Colonic mucosa (tissue), 4 donors: ENCODE results near the gene THSD7A. TPM values are rescaled to one million over a fixed set of nuclear protein-coding genes. Genes with fewer than 3 reads are reported as not detected.

Experiments used
- DNase-seq: peaks from one replicate; pipeline ENCODE4 v3.0.0-alpha.2; 2020
- H3K27ac ChIP-seq: fragments of 200-600 bp; one replicate; pipeline ENCODE4 v1.8.0; 2021
- H3K27me3 ChIP-seq: fragments of 200-600 bp; one replicate; pipeline ENCODE4 v1.8.0; 2021
- H3K36me3 ChIP-seq: fragments of 200-600 bp; one replicate; pipeline ENCODE4 v1.8.0; 2021
- H3K4me1 ChIP-seq: fragments of 200-600 bp; one replicate; pipeline ENCODE4 v1.8.0; 2021; ENCODE audit warnings: mild to moderate bottlenecking
- H3K4me3 ChIP-seq: fragments of 200-600 bp; one replicate; pipeline ENCODE4 v1.8.0; 2021
- H3K9ac ChIP-seq, 2 donors: one replicate each; pipeline ENCODE4 v1.7.0; 2013; ENCODE audit warnings: control low read depth in 2 of 2, low read depth in 2 of 2, low read length in 2 of 2
- H3K9me3 ChIP-seq: fragments of 200-600 bp; one replicate; pipeline ENCODE4 v1.8.0; 2021
- CTCF ChIP-seq: fragments of 200-600 bp; IDR thresholded peaks from one replicate; pipeline ENCODE4 v1.8.0; 2022; ENCODE audit warnings: antibody characterized with exemption, mild to moderate bottlenecking
- intact Hi-C: fragments of 100-400 bp; cut with DNase I; formaldehyde crosslinking; loops from one replicate; pipeline ENCODE4 v1.14.1; 2022
- total RNA-seq, 2 donors: library from RNA; stranded (reverse); fragmentation: NEBNext Ultra II Directional in 1 of 2; extraction: Animal tissue kit (Norgen Biotek cat#: 25700) in 1 of 2; gene quantifications; one replicate each; pipeline ENCODE4 v1.2.1, GENCODE V29; 2021
- donor health status: healthy.
- donor health status: DM: no; HTN: no; CAD: no.
- donor health status: DM: no; HTN: no; CAD: no.

Gene THSD7A
- total RNA-seq, 2 donors from 2014 or later: 2.1 to 2.3 TPM

GRCh38 chr7:11430112-11430511, 401.9 kb downstream of the THSD7A start:
- no peak overlapping the region for H3K4me3 ChIP-seq
- H3K27me3 ChIP-seq: no peaks in the 10 kb centered on the region
- intact Hi-C loops: loop anchor here (10.0 kb wide), 1 partner anchor 405 kb away; the partner anchor contains the start of gene THSD7A
- no peaks in the 10 kb centered on the region for H3K4me1 ChIP-seq
- TF ChIP-seq CTCF: no peak
- no peak overlapping the region for H3K9ac ChIP-seq
- H3K9me3 ChIP-seq: no peaks in the 10 kb centered on the region
- H3K36me3 ChIP-seq: no peaks in the 10 kb centered on the region
- H3K27ac ChIP-seq: no peak overlapping the region
- DNase-seq: no peak

GRCh38 chr7:11428877-11429581, 403.0 kb downstream of the THSD7A start:
- Histone ChIP-seq H3K4me1 (no peaks in the 10 kb centered on the region), H3K9ac (no peak overlapping the region), H3K27ac (no peak overlapping the region), H3K27me3 (no peaks in the 10 kb centered on the region), H3K36me3 (no peaks in the 10 kb centered on the region), H3K9me3 (no peaks in the 10 kb centered on the region), H3K4me3 (no peak overlapping the region)
- no peak for DNase-seq
- TF ChIP-seq CTCF: no peak
- intact Hi-C loops: loop anchor here (5.0 to 10.0 kb wide), 3 partner anchors 136 to 896 kb away; no protein-coding TSS in a partner anchor

- no peak for DNase-seq
- H3K9me3 ChIP-seq: no peaks in the 10 kb centered on the region
- H3K27me3 ChIP-seq: no peaks in the 10 kb centered on the region
- intact Hi-C loops: loop anchor here (5.0 to 10.0 kb wide), 3 partner anchors 137 to 897 kb away; no protein-coding TSS in a partner anchor
- no peak overlapping the region for H3K9ac ChIP-seq
- peak; percentile 63 for TF ChIP-seq CTCF
- no peak overlapping the region for H3K4me3 ChIP-seq
- H3K36me3 ChIP-seq: no peaks in the 10 kb centered on the region
- no peak overlapping the region for H3K27ac ChIP-seq
- no peaks in the 10 kb centered on the region for H3K4me1 ChIP-seq
These were observed 404.2 kb downstream of the THSD7A start for GRCh38 chr7:11427686-11428273.

GRCh38 chr7:11424006-11424405, 408.0 kb downstream of the THSD7A start:
- H3K4me3 ChIP-seq: no peak overlapping the region
- no peaks in the 10 kb centered on the region for H3K9me3 ChIP-seq
- intact Hi-C loops: loop anchor here (10.0 kb wide), 2 partner anchors 141 to 901 kb away; no protein-coding TSS in a partner anchor
- no peak overlapping the region for H3K9ac ChIP-seq
- no peaks in the 10 kb centered on the region for H3K4me1 ChIP-seq
- H3K27me3 ChIP-seq: no peaks in the 10 kb centered on the region
- H3K27ac ChIP-seq: no peak overlapping the region
- no peak for DNase-seq
- no peak for TF ChIP-seq CTCF
- no peaks in the 10 kb centered on the region for H3K36me3 ChIP-seq

GRCh38 chr7:11420049-11420448, 411.9 kb downstream of the THSD7A start:
- H3K4me1 ChIP-seq: no peaks in the 10 kb centered on the region
- DNase-seq: no peak
- intact Hi-C loops: loop anchor here (10.0 kb wide), 2 partner anchors 145 to 905 kb away; no protein-coding TSS in a partner anchor
- no peak for TF ChIP-seq CTCF
- H3K4me3 ChIP-seq: no peak overlapping the region
- no peak overlapping the region for H3K27ac ChIP-seq
- no peak overlapping the region for H3K9ac ChIP-seq
- H3K9me3 ChIP-seq: no peaks in the 10 kb centered on the region
- no peaks in the 10 kb centered on the region for H3K27me3 ChIP-seq
- H3K36me3 ChIP-seq: no peaks in the 10 kb centered on the region
